ENCODE results near the gene MYO5C. TPM values are rescaled to one million over a fixed set of nuclear protein-coding genes. Genes with fewer than 3 reads are reported as not detected.

Gene MYO5C
- polyA plus RNA-seq, 1 donor, result 32.7 TPM

GRCh38 chr15:52277575-52277974, 18.0 kb downstream of the MYO5C start:
- no peak for DNase-seq

GRCh38 chr15:52276256-52276770, 19.3 kb downstream of the MYO5C start:
- no peak for DNase-seq

- DNase-seq, result no peak
These were observed 31.9 kb downstream of the MYO5C start for GRCh38 chr15:52263563-52264282.

GRCh38 chr15:52262364-52262763, 33.2 kb downstream of the MYO5C start:
- no peak for DNase-seq

- peak; percentile 73 for DNase-seq
These were observed 33.9 kb downstream of the MYO5C start for GRCh38 chr15:52261498-52262242.

GRCh38 chr15:52261026-52261425, 34.6 kb downstream of the MYO5C start:
- DNase-seq, result no peak

DNA sequence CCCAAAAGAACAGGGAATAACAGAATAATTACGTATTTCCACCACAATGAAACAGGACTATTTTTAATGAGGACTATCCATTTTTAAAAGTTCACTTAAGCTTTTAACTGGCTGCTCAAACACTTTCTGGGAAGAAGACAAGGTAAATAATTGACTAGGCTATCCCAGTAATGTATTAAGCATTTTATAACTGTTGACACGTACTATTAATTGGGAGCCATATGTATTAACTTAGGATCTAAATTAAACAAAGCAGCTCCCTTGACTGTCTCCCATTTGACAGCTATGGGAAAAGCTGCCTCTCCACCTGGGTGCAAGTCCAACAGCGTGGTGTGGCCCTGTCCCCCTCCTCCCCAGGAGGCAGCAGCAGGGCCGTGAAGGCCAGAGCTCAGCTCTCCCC, 36.1 kb downstream of the MYO5C start:
- DNase-seq, result no peak

DNA sequence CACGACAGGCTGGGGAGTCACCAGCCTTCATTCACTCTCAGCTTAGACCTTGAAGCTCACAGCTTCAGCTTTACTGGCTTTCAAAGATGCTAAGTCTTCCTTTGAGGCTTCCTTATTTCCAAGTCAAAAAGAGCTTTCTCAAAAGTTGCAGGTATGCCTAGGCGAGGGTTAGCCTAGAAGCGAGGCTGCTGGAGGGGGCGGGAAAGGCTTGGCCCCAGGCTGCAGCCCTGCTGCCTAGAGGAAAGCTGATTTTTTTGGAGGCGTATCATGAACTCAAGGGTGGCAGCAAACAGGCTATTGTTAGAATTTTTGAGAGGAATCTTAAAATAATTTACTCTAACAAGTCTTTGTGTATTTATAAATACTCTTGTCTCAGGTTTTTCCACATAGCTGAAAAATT, 37.1 kb downstream of the MYO5C start:
- no peak for DNase-seq

DNA sequence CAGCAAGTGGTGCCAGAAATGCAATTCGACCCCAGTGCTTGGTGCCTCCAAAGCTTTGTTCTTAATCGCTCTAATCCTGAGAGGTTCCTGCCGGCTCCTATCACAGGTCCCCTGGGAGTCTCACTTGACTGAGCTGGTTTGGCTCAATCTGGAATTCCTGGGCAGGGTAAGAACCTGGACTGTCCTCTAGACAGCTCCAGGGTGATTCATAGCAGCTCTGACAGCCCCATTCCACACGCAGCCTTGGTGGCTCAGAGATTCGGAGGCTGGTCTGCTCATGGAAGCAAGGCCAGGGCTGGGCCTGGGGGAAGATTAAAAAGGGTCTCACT, 37.9 kb downstream of the MYO5C start:
- DNase-seq, result no peak

DNA sequence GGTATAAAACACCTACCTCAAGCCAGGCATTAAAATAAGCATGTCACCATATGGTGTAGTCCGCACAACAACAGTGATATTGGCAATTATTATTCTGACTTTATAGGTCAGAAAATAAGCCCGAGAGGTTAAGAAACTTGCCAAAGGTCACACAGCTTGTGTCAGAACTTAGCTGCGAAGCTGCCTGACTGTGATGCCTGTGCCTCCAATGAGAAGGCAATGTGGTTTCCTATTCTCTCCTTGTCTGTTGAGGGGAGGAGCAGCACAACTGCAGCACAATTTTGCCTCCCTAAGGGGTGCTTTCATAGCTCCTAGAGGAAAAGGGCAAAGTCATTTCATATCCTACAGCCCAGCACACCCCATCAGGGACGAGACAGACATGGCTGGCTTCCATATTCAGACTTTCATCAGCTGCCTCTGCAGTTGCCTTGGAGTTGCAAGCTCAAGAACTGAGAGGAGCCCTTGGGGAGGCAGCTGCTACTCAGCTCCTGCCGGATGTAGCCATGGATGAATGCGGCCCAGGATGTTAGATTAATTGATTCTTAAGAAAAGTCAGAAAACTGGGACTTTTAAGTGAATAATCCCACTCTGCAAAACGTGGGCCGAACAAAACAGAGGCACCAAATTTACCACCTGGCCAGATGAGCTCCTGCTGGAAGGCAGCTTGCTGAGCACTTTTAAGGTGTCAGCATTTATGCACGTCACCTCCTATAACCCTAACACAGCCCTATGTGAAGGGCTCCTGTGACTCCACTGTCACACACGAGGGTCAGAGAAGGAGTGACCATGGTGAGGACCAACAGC, 38.5 kb downstream of the MYO5C start:
- no peak for DNase-seq

GRCh38 chr15:52256366-52256765, 39.2 kb downstream of the MYO5C start:
- DNase-seq, result peak; percentile 78

DNA sequence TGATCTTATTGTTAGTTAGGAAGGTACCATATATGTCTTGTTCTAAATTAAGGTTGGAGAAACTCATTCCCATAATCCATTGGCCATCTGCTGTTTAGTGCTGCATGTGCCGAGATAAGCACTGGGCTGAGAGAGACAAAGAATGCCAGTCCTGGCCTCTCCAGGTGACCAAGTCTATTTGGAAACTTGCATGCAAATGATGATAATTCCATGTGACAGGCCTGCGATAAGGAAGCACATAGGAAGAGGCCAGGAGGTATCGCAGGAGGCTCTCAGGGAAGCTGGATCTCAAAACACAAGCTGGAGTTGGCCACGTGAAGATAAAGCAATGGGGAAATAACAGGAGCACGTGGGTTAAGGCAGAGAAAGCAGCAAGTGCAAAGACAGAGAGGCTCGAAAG, 39.7 kb downstream of the MYO5C start:
- DNase-seq, result no peak

- DNase-seq, result no peak
These were observed 40.6 kb downstream of the MYO5C start for GRCh38 chr15:52255008-52255407.

GRCh38 chr15:52254391-52254790, 41.2 kb downstream of the MYO5C start:
- DNase-seq, result no peak

GRCh38 chr15:52252781-52253180, 42.8 kb downstream of the MYO5C start:
- no peak for DNase-seq

- DNase-seq, result no peak
These were observed 44.3 kb downstream of the MYO5C start for GRCh38 chr15:52251144-52251860.

GRCh38 chr15:52247461-52247860, 48.1 kb downstream of the MYO5C start:
- DNase-seq, result no peak

GRCh38 chr15:52246686-52247431, 48.7 kb downstream of the MYO5C start:
- DNase-seq, result no peak

DNA sequence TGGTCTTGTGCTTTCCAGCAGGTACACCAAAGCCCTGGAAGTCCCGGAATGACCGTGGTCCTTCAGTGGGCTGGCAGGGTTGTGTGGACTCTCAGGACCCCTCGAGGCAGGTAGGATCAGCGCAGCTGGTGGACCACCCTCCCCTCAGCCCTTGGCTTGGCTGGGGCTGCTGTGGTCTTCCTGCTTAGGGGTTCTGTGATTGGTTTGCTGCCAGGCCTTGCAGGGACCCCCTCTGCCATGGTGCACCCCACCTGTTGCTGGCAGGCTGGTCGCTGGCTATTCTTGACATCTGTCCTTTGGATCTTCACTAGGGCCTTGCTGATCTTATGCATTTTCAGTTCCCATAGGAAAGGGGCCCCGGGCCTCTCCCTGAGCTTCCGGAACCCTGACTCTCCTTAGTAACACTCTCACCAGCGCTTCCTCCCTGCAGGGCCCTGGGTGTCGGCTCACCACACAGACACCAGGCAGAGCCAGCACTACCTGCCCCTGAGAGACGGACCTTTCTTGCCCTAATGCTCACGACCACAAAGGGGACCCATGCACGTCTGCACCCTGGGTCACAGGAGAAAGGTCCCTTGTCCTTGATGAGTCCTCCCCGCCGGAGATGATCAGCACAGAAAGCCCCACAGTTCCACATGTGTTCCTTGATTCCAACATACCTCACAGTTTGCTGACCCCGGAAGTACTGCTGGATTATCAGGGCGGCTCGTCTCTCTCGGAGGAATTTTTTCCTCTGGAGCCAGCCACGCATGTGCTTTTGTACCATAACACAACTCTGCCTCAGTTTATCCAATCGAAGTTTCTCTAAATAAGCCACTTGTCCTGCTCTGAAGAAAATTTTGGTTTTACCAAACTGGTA, 51.7 kb downstream of the MYO5C start:
- DNase-seq, result no peak

DNA sequence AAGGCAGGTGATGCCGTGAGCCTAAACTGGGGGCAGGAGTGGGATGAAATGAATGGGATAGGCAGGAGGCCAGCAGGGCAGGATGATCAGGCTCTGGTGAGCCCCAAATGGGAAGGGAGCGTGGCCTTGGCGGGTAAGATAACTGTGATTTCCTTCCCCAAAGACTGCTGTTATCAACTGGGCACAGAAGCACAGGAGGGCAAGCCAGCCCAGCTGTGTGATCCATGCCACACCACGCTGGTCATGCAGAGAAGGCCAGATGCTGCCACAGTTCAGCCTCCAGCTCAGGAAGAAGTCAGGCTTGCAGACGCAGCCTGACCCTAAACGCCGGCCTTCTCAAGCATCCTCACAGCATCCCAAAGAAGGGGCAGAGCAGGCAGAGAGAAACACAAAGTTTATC, 52.3 kb downstream of the MYO5C start:
- DNase-seq, result no peak

Measured in left kidney (tissue), 2 donors.